Ascending aorta (tissue), 2 donors: Measurements from ENCODE around the gene CCDC121. TPM values are rescaled to one million over a fixed set of nuclear protein-coding genes. Genes with fewer than 3 reads are reported as not detected.

ENCODE experiments used
- DNase-seq, 2 donors: peaks; one replicate each; pipeline ENCODE4 v3.0.0-alpha.2; 2019; ENCODE audit warnings: low spot score in 2 of 2
- H3K27ac ChIP-seq, 2 donors: fragments of 200-600 bp; sonication (generic); one replicate each; pipeline ENCODE4 v1.5.1; 2016 to 2017; ENCODE audit warnings: mild to moderate bottlenecking in 1 of 2
- H3K27me3 ChIP-seq: fragments of 200-600 bp; sonication (generic); one replicate; pipeline ENCODE4 v1.5.1; 2017
- H3K36me3 ChIP-seq, 2 donors: fragments of 200-600 bp; sonication (generic); one replicate each; pipeline ENCODE4 v1.5.1; 2016
- H3K4me1 ChIP-seq, 2 donors: fragments of 200-600 bp; sonication (generic); one replicate each; pipeline ENCODE4 v1.5.1; 2016 to 2017; ENCODE audit warnings: mild to moderate bottlenecking in 1 of 2
- H3K4me3 ChIP-seq, 2 donors: fragments of 200-600 bp; sonication (generic); one replicate each; pipeline ENCODE4 v1.5.1; 2016 to 2017; ENCODE audit warnings: mild to moderate bottlenecking in 1 of 2
- H3K9me3 ChIP-seq, 2 donors: fragments of 200-600 bp; sonication (generic); one replicate each; pipeline ENCODE4 v1.5.1; 2016
- intact Hi-C: fragments of 100-400 bp; cut with DNase I; formaldehyde crosslinking; loops from one replicate; pipeline ENCODE4 v1.15.1; 2023
- total RNA-seq: library from RNA; depleted of rRNA; stranded (reverse); fragments of >200 nt; gene quantifications from one replicate; pipeline ENCODE4 v1.1.0, GENCODE V29; 2016
- TF ChIP-seq, protein P1 (sequence below), 3 experiments: fragments of 200-600 bp in 2 of 3; fragments of 450-650 bp in 1 of 3; sonication (generic) in 2 of 3; IDR thresholded peaks; one replicate each; pipeline ENCODE4 v1.5.1; 2016 to 2019; ENCODE audit warnings: antibody characterized with exemption in 3 of 3, mild to moderate bottlenecking in 1 of 3, moderate library complexity in 1 of 3

Gene CCDC121
- total RNA-seq, 1 donor from 2014 or later: 8.0 TPM

DNA sequence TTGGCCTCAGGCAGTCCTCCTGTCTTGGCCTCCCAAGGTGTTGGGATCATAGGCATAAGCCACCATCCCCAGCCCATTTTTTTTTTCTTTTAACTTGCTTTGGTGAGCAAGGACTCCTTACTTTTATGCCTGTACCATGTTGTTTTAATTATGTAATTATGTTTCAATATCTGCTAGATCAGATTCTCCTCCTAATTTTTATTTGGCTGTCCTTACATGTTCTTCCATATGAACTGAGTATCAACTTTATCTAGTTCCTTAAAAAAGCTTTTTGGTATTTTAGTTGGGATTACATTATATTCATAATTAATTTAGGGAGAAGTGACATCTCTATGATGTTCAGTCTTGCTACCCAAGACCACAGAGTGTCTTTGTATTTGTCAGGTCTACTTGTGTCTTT, 16.4 kb upstream of the CCDC121 start:
- intact Hi-C loops: no loop called here
- H3K4me3 ChIP-seq: no peak overlapping the region
- H3K4me1 ChIP-seq: no peaks in the 10 kb centered on the region
- TF ChIP-seq, protein P1, sequence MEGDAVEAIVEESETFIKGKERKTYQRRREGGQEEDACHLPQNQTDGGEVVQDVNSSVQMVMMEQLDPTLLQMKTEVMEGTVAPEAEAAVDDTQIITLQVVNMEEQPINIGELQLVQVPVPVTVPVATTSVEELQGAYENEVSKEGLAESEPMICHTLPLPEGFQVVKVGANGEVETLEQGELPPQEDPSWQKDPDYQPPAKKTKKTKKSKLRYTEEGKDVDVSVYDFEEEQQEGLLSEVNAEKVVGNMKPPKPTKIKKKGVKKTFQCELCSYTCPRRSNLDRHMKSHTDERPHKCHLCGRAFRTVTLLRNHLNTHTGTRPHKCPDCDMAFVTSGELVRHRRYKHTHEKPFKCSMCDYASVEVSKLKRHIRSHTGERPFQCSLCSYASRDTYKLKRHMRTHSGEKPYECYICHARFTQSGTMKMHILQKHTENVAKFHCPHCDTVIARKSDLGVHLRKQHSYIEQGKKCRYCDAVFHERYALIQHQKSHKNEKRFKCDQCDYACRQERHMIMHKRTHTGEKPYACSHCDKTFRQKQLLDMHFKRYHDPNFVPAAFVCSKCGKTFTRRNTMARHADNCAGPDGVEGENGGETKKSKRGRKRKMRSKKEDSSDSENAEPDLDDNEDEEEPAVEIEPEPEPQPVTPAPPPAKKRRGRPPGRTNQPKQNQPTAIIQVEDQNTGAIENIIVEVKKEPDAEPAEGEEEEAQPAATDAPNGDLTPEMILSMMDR (IDR thresholded peaks at IDR 0.05): no peak
- peaks cover 42 to 90% of the 10 kb centered on the region in 2 donors for H3K36me3 ChIP-seq
- H3K9me3 ChIP-seq: no peaks in the 10 kb centered on the region
- no peak for DNase-seq
- H3K27me3 ChIP-seq: no peaks in the 10 kb centered on the region
- no peak overlapping the region for H3K27ac ChIP-seq

DNA sequence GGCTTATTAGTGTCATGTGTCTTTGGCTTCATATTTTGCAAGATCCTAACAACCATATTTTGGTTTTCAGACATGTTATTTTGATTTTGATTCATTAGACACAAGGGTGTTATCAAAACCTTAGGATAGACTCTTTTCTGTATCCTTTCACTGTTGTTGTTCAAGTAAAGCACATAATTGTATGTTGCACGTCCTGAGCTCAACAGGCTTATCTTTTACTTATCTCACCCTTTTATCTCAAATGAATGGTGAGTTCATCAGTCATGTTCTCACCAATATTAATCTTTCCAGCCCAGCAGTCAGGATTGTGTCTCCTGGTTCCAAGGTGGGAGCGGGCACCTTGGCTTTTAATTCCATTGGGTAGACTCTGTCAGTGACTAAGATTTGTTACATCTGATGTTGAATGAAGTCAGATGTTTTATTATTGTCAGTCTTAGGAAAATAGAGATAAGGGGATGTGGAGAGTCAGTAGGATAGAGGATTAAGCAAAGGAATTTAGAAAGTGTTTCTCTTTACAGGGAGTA, 12.0 kb upstream of the CCDC121 start:
- DNase-seq: no peak
- intact Hi-C loops: no loop called here
- no peaks in the 10 kb centered on the region for H3K4me1 ChIP-seq
- no peak overlapping the region for H3K27ac ChIP-seq
- H3K27me3 ChIP-seq: no peaks in the 10 kb centered on the region
- no peak overlapping the region for H3K4me3 ChIP-seq
- peaks cover 46 to 82% of the 10 kb centered on the region in 2 donors for H3K36me3 ChIP-seq
- TF ChIP-seq, protein P1 (IDR thresholded peaks at IDR 0.05): no peak
- H3K9me3 ChIP-seq: no peaks in the 10 kb centered on the region

DNA sequence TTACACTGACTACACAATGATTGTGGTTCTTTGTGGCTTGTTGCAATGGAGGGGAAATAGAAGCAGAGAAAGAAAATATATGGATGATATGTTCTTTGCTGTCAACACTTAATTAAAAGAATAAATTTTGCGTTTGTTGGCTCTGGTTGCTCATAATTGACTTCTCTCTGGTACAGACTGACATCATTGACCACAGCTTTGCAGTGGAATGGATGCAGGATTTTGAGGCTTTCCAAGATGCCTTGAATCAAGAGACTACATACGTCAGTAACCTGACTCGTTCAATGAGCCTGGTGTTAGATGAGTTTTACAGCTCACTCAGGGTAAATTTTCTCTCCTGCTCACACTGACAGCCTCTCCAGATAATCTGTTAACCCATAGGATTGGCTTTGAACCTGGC, 9.9 kb upstream of the CCDC121 start:
- DNase-seq: no peak
- peaks cover 55 to 87% of the 10 kb centered on the region in 2 donors for H3K36me3 ChIP-seq
- no peaks in the 10 kb centered on the region for H3K4me1 ChIP-seq
- no peaks in the 10 kb centered on the region for H3K9me3 ChIP-seq
- no peaks in the 10 kb centered on the region for H3K27me3 ChIP-seq
- intact Hi-C loops: no loop called here
- TF ChIP-seq, protein P1 (IDR thresholded peaks at IDR 0.05): no peak
- no peak overlapping the region for H3K4me3 ChIP-seq
- H3K27ac ChIP-seq: no peak overlapping the region

DNA sequence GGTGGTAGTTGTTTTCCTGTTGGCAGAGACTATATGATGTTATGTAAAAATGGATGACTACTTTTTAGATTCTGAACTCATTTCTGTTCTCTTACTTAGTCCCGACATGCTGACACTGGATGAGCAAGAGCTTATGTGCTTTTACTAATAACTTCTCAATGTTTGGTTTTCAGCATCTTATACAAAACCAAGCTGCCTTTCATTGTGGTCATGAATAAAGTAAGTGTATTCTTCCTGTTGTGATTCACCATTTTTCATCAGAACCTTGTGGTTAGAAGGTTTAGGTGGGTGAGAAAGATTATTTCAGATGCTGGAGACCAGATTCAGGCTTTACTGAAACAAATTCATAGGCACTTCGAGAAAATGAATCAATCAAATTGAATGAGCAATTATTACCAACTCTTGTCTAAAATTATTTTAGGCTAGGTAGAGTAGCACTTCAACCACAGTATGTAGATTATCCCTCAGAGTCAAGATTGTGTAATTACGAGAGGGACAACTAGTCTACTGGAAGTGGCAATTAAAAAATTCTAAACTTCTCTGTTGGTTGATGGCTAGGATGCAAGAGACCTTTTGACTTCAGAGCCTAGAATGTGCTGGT, 9.3 kb upstream of the CCDC121 start:
- intact Hi-C loops: no loop called here
- no peak for DNase-seq
- H3K4me1 ChIP-seq: no peaks in the 10 kb centered on the region
- H3K27me3 ChIP-seq: no peaks in the 10 kb centered on the region
- no peak overlapping the region for H3K27ac ChIP-seq
- H3K9me3 ChIP-seq: no peaks in the 10 kb centered on the region
- no peak overlapping the region for H3K4me3 ChIP-seq
- H3K36me3 ChIP-seq: peaks cover 61 to 87% of the 10 kb centered on the region in 2 donors
- TF ChIP-seq, protein P1 (IDR thresholded peaks at IDR 0.05): no peak

DNA sequence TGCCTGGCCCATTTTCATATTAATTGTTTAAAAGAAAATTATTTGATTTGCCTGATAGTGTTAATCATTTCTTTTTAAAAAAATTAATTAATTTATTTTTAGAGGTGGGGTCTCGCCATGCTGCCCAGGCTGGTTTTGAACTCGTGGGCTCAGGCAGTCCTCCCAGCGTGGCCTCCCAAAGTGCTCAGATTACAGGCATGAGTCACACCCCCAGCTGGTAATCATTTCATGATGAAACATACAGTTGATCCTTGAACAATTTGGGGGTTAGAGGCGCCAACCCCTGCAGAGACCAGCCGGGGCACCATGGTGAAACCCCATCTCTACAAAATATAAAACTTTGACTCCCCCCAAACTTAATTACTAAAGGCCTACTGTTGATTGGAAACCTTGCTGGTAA, 8.0 kb upstream of the CCDC121 start:
- no peak for DNase-seq
- peaks cover 65 to 87% of the 10 kb centered on the region in 2 donors for H3K36me3 ChIP-seq
- no peaks in the 10 kb centered on the region for H3K4me1 ChIP-seq
- no peak overlapping the region for H3K4me3 ChIP-seq
- no peak overlapping the region for H3K27ac ChIP-seq
- intact Hi-C loops: no loop called here
- H3K9me3 ChIP-seq: no peaks in the 10 kb centered on the region
- H3K27me3 ChIP-seq: no peaks in the 10 kb centered on the region
- TF ChIP-seq, protein P1 (IDR thresholded peaks at IDR 0.05): no peak
